Activated CD8-positive, alpha-beta memory T cell treated with anti-CD3 and anti-CD28 coated beads, Interleukin-2, amount 50 U/mL, for 24 hours (primary cell): ENCODE measurements around the gene MRAP.
"Not testable (repeated sequence)": the region's sequence is repeated elsewhere in the genome, so short reads cannot be mapped to it uniquely, and the experiment has no call there.

Source experiments
- DNase-seq: peaks from one replicate; pipeline ENCODE4 v3.0.0-alpha.2; 2020; ENCODE audit errors: extremely low read depth

MRAP gene

GRCh38 chr21:32298658-32299081, at the start of gene MRAP:
TSS of gene MRAP (plus strand) at chr21:32298855. CDS start at chr21:32298972, 117 bp downstream.
- DNase-seq: no peak

DNA sequence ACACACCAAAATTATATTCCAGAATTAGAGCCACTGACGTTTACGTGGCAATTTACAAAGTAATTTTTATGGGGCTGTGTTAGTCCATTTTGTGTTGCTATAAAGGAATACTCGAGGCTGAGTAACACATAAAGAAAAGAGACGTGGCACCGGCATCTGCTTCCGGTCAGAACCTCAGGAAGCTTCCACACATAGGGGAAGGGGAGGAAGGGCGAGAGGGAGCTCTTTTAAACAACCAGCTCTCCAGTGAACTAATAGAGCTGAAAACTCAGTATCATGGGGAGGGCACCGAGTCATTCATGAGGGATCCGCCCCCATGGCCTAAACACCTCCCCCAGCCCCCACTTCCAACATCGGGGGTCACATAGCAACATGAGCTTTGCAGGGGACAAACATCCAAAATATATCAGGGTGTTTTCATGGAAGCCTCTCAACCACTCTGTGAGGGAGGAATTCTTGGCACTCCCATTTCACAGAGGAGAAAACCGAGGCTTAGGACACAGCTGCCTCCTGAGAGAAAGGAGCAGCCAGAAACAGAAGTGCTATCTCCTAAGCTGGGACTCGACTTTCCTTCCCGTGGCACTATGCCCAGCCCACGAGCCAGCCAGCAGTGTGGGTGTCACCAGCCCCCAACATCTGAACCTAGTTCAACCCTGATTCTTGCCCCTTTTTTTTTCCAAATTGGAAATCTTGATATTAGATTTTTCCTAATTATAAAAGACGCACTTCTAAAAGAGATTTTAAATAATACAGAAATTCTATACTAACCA, 49.0 kb upstream of the MRAP start:
- DNase-seq: no peak

DNA sequence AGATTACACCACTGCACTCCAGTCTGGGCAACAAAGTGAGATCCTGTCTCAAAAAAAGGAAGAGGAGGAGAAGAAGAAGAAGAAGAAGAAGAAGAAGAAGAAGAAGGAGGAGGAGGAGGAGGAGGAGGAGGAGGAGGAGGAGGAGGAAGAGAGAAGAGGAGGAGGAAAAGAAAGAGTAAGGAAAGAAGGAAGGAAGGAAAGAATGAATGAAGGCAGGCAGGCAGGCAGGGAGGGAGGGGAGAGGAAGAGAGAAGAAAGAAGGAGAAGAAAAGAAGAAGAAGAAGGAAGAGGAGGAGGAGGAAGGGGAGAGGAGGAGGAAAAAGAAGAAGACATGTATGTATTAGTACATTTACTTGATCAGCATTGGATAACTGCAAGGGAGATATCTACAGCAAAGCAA, 46.5 kb upstream of the MRAP start:
- DNase-seq: no peak

GRCh38 chr21:32253215-32253641, 45.4 kb upstream of the MRAP start:
- DNase-seq: no peak

DNA sequence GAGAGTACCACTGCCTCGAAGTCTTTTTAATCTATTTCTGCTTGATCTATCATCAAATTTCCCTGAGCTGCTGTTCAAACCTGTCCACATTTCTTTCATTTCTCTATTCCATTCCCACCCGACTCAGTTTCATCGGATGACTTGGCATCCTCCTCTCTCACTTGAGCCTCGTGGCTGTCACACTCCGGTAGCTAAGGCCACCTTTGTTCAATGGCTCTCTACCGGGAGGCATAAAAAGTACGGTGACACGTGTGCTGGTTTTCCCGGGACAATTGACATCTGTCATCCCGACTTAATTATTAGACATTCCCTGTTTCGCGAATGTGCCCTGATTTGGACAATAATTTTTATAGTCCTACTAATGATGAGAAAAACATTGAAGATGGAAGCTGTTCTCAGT, 42.4 kb upstream of the MRAP start:
- DNase-seq: no peak

DNA sequence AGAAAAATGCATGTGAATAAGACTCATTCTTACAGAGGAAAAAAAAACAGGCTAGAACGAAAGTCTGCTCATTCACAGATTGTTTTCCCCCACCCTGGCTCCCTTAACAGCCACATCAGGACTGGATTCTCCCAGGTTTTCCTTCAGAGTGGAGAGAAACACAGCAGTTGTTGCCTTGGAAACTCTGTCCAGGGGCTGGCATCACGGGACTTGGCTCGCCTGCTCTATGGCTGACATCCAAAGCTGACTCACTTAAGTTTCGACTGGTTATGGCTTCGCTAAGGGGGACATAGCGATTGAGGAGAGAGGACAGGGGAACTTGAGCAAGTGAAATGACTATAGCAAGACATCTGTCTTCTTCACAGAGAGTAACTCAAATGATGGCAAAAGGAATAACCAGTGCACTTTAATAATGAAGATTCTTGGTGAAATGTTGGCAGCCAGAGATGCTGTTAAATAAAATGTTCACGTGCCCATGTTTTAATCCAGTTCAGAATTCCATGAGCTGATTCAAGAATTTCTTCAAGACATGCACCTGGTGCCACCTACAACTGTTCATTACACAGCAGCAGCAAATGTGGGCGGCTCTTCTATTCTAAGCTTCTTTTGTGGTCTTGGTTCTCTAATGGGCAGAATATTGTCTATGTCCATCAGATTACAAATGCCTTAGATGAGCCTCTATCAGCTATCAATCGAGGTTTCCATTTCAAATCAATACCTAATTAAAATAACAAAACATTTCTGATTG, 41.6 kb upstream of the MRAP start:
- no peak for DNase-seq

GRCh38 chr21:32257962-32258785, 40.5 kb upstream of the MRAP start:
- no peak for DNase-seq

DNA sequence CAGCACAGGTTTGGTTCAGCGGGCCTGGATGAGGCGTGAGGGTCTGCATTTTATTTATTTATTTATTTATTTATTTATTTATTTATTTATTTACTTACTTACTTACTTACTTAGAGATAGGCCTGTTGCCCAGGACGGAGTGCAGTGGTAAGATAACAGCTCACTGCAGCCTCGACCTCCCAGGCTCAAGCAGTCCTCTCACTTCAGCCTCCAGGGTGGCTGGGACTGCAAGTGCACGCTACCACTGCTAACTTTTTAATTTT, 39.9 kb upstream of the MRAP start:
- DNase-seq: not testable (repeated sequence)

GRCh38 chr21:32260130-32260529, 38.5 kb upstream of the MRAP start:
- DNase-seq: no peak

- DNase-seq: no peak
Measured at GRCh38 chr21:32261929-32262328, 36.7 kb upstream of the MRAP start.

DNA sequence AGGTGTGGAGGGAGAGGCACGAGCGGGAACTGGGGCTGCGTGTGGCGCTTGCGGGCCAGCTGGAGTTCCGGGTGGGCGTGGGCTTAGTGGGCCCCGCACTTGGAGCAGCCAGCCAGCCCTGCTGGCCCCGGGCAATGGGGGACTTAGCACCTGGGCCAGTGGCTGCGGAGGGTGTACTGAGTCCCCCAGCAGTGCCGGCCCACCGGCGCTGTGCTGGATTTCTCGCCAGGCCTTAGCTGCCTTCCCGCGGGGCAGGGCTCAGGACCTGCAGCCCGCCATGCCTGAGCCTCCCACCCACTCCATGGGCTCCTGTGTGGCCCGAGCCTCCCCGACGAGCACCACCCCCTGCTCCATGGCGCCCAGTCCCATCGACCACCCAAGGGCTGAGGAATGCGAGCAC, 33.3 kb upstream of the MRAP start:
- not testable (repeated sequence) for DNase-seq

DNA sequence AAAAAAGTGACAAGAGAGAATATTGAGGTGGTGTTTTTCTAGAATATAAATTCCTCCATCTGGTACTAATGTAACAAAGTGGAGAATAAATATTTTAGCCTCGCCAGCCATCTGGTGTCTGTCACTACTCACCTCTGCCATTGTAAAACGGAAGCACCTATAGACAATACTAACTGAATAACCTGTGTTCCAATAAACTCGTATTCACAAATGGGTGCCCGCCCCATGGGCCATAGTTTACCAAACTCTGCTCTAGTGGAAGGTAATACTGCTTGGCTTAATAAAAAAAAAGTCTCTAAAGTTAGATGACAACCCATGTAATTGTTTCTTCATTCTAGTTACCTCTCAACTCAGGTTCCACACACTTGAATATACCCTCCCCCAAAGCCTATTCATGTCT, 27.9 kb upstream of the MRAP start:
- no peak for DNase-seq

GRCh38 chr21:32276671-32277070, 22.0 kb upstream of the MRAP start:
- no peak for DNase-seq

DNA sequence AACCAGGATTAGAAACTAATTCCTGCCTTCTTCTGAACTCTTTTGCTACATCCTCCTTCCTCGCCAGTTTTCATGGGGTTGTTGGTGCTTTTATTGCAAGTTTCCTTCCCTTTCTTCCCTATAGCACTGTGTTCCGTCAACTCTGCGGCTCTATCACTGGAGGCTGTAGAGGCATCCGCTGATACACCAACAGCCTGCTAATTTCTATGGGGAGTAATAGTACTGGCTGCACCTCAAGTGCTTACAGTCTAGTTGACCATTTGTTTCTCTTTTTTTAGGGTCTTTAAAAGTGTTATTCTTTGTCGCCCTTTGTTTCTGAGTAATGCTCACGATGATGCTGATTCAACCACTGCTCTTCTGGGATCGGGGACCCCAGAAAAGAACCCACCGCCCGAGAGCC, 20.6 kb upstream of the MRAP start:
- DNase-seq: no peak

- peak; percentile 93 for DNase-seq
Measured at GRCh38 chr21:32278518-32279376, 19.9 kb upstream of the MRAP start, which contains the start of gene MIS18A. TSS of gene MIS18A (minus strand) at chr21:32279049. CDS start at chr21:32279014, 35 bp downstream.

DNA sequence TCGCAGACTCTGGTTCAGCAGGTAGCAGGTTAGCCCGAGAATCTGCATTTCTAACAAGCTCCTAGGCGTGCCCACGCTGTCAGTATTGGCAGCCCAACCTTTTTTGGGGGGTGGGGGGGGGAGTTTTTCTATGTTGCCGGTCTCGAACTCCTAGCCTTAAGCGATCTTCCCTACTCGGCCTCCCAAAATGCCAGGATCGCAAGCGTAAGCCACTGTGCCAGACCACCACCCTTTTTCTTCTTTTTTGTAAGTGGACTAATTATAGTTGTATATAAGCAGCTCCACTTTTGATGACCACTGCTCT, 19.3 kb upstream of the MRAP start:
- DNase-seq: no peak

DNA sequence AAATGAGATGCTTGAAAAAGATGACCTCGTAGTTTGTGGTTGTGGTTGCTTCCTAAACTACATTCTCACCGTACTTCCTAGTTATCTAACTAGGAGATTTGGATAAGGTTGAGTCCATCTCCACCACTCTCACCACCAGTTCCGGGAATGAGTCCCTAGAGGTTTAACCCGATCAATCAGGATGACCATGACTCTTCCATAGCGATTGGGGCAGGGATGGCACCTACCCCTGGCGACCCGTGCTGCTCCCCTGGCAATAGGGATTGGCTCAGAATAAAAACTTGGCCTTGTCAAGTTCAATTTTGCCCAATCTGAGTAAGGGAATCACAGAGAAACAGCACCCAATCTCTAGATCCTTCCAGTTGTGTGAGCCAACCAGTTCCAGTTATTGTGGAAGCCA, 17.1 kb upstream of the MRAP start:
- DNase-seq: no peak

DNA sequence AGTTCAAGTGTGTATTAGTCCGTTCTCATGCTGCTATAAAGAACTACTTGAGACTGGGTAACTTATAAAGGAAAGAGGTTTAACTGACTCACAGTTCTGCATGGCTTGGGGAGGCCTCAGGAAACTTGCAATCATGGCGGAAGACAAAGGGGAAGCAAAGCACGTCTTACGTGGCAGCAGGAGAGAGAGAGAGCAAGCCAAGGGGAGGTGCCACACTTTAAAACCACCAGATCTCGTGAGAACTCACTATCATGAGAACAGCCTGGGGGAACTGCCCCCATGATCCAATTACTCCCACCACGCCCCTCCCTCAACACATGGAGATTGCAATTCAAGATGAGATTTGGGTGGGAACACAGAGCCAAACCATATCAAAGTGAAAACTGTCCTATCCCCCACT, 15.7 kb upstream of the MRAP start:
- DNase-seq: no peak

GRCh38 chr21:32285476-32285875, 13.2 kb upstream of the MRAP start:
- no peak for DNase-seq

GRCh38 chr21:32297449-32297848, 1.2 kb upstream of the MRAP start:
- DNase-seq: no peak

GRCh38 chr21:32298148-32298559, 501 bp upstream of the MRAP start:
- DNase-seq: no peak

DNA sequence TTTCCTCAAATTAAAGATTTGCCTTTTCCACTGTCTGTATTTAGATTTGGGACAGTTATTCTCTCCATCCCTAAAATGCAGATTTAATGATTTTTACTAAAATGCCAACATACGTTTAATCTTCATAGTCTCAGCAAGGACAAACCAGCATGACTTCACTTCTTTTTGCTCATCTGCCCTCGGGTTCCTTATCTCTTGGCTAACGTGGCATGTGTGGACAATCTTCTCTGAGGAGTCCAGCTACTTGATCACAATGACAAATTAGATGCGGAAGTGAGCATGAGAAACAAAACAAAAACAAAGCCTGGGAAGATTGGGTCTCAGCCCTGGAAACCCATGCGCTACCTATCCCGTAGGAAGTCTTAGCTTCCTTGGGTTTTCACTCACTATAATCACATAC, 1.0 kb downstream of the MRAP start:
- DNase-seq: no peak
